Anterior cingulate cortex (tissue), 58 donors: Measurements from ENCODE around the gene ZNF223.

Experiments
- DNase-seq, 58 donors: peaks; one replicate each; lab custom pipeline; 2025; lab: John Stamatoyannopoulos, UW

ZNF223 gene

GRCh38 chr19:44051650-44052402 lies at the start of gene ZNF223:
ZNF223 (plus strand) TSS chr19:44052036; CDS start chr19:44055177, 3,141 bp downstream.
- DNase-seq = peak in 57 of 58 donors; percentile 65 to 99 (median 94)

GRCh38 chr19:44002212-44002565 lies 49.6 kb upstream of the ZNF223 start:
- no peak for DNase-seq

GRCh38 chr19:44002566-44003460 lies 49.0 kb upstream of the ZNF223 start, which contains the start of gene ZNF230:
ZNF230 (plus strand) TSS chr19:44002957; CDS start chr19:44007079, 4,122 bp downstream.
- DNase-seq = peak in 57 of 58 donors; percentile 55 to 96 (median 89)

DNA sequence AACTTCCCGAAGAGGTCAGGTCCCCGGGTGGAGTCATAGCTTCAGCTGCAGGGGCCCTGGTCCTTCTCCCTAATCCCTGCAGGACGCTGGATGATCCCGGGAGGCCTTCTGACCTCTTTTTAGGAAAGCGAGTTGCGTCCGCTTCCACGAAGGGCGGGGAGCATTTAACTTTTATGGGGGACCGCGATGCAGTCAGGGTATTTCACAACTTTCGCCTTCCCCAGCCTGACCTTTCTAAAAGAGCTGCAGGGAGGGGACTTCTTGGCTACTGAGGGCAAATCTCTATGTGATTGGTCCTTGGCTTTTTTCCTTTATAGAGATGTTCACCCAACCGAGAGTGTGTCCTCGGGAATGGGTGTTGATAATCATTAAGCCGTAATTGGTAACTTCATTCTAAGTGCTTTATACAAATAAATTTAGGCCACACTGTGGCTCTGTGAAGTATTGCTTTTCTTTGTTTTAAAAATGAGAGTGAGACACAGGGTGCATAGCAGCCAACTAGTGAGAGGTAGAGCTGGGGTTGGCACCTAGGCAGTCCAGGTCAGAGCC lies 48.3 kb upstream of the ZNF223 start:
- peak in 2 of 58 donors; percentile 0 to 1 for DNase-seq

GRCh38 chr19:44005973-44006372 lies 45.9 kb upstream of the ZNF223 start:
- DNase-seq = no peak

- no peak for DNase-seq
These were observed 44.4 kb upstream of the ZNF223 start for GRCh38 chr19:44007473-44007872.

DNA sequence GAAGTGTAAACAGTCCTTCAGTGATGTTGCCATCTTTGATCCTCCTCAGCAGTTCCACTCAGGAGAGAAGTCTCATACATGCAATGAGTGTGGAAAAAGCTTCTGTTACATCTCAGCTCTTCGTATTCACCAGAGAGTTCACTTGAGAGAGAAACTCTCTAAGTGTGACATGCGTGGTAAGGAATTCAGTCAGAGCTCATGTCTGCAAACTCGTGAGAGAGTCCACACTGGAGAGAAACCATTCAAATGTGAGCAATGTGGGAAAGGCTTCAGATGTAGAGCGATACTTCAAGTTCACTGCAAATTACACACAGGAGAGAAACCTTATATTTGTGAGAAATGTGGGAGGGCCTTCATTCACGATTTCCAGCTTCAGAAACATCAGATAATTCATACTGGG lies 41.4 kb upstream of the ZNF223 start:
- no peak for DNase-seq

DNA sequence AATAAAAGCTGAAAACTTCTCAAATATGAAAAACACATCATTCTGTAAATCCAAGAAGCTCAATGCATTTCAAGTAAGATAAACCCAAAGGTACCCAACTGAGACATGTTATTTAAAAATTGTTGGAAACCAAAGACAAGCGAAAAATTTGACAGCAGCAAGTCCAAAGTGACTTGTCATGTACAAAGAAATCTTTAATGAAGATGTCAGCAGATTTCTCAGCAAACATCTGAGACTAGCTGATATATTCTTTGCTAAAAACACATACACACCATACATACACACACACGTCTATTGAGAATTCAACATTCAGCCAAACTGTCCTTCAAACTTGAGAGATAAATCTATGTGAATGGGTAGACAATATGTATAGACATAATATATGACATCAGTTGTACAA lies 32.3 kb upstream of the ZNF223 start:
- no peak for DNase-seq

GRCh38 chr19:44021221-44021620 lies 30.6 kb upstream of the ZNF223 start:
- no peak for DNase-seq

DNA sequence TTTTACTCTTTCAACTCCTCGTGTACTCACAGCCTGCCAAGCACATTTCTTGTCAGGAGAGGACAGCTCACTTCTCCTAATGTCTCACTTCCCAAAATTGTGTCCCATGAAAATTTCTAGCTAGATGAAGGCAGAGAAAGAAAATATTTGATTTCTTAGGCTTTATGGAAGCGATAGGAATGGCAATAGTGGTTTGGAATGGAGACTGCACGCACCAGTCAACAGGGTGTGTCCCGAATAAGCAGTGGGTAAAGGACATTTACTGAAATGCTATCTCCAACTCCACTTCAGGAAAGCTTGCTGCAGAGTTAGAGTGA lies 27.0 kb upstream of the ZNF223 start:
- DNase-seq = no peak

GRCh38 chr19:44025217-44025936 lies 26.5 kb upstream of the ZNF223 start, which contains the start of gene ZNF222:
ZNF222 (plus strand) TSS chr19:44025379; CDS start chr19:44025437, 58 bp downstream.
- peak in 55 of 58 donors; percentile 32 to 90 (median 75) for DNase-seq

DNA sequence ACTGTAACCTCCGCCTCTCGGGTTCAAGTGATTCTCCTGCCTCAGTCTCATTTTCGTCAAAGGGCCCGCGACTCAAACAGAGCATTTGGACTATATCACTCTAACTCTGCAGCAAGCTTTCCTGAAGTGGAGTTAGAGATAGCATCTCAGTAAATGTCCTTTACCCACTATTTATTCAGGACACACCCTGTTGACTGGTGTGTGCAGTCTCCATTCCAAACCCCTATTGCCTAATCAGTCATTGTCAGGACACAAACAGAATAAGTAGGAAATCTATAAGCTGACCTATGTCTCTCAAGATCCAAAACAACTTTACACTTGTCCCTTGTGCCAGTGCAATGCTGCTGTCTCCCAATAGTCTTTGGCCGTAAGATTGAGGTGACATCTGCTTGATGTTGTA lies 25.2 kb upstream of the ZNF223 start:
- no peak for DNase-seq

- no peak for DNase-seq
These were observed 19.7 kb upstream of the ZNF223 start for GRCh38 chr19:44032001-44032610.

GRCh38 chr19:44042147-44042546 lies 9.7 kb upstream of the ZNF223 start:
- DNase-seq = no peak

DNA sequence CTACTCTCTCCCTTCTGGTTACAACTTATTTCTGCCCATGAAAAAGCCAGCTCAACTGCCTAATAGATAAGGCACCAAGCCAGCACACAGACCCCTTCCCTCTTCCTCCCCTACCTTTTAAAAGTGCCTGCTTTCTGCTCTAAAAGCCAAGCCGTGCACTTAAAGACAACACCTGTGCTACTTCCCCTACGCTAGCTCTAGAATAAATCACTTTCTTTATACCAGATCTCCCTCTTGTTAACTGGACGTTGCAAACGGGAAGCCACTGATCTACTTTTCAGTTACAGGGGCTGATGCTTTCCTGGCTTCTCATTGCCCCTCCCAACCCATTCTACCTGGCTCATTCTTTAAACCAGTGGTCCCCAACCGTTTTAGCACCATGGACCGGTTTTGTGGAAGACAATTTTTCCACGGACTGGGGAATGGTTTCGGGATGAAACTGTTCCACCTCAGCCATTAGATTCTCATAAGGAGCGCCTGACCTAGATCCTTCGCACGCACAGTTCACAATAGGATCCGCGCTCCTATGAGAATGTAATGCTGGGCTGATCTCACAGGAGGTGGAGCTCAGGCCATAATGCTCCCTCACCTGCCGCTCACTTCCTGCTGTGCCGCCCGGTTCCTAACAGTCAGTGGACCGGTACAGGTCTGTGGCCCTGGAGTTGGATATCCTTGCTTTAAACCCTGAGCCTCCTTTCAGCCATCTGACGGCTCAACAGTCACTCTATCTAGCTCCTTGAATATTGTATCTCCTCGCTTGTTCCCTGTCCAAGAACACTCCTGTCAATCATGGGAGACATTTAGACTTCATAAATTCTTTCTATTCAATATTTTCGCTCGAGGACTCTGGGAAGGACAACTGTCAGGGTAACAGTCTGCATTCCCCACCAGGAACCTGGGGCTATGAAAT lies 841 bp upstream of the ZNF223 start:
- peak in 21 of 58 donors; percentile 1 to 53 (median 27) for DNase-seq

DNA sequence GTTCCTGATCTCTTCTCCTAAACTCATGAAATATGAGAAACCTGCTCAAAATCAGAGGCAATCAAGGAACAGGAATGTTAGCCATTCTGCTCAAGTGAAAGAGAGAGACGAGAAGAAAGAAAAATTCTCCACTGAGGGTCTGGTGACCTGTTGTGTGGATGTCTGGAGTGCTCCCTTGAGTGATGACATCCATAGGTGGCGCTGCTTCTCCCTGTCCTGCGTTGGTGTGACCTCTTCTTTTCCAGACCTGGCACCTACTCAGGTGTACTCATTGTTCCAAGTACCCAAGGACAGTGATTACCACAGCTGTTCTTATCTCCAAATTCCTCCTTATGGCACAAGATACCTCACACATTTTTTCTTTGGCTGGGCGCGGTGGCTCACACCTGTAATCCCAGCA lies 4.0 kb downstream of the ZNF223 start:
- DNase-seq = no peak

DNA sequence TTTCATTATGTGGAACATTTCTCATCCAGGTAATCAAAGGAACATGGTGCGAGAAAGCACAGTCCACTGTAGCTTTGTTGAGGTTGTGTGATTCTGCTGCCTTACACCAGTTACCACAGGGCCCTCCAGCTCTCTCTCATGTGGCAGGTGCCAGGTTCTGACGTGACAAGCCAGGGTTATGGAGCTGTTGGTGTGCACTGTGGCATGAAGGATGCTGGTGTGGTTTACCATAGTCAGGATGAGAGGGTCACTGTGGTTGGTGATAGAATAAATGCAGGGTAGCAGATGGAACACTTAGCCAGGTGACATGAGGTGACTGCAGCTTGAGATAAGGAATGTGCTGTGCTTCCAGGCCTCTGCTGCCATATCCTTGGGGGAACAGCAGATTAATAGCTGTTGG lies 7.4 kb downstream of the ZNF223 start:
- no peak for DNase-seq

- no peak for DNase-seq
These were observed 9.2 kb downstream of the ZNF223 start for GRCh38 chr19:44061038-44061437.

DNA sequence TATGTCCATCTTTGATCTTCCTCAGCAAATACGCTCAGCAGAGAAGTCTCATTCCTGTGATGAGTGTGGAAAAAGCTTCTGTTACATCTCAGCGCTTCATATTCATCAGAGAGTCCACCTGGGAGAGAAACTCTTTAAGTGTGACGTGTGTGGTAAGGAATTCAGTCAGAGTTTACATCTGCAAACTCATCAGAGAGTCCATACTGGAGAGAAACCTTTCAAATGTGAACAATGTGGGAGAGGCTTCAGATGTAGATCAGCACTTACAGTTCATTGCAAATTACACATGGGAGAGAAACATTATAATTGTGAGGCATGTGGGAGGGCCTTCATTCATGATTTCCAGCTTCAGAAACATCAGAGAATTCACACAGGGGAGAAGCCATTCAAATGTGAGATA lies 14.5 kb downstream of the ZNF223 start:
- DNase-seq = no peak
